HCT116 (cell line): ENCODE results near the gene TNFRSF18. TPM values are rescaled to one million over a fixed set of nuclear protein-coding genes. Genes with fewer than 3 reads are reported as not detected.

Experiments used
- ATAC-seq: fragments of 200-7000 bp; cut with Tn5 transposase; 2 replicates; pipeline ENCODE4 v1.9.1; 2020; ENCODE audit warnings: mild to moderate bottlenecking, moderate library complexity
- BruUV-seq: library from RNA; stranded (reverse); fragments of 400-500 nt; replicated peaks from 2 replicates; lab custom pipeline; 2021; lab: Mats Ljungman, UMichigan
- CTCF ChIA-PET: fragments of 300-600 bp; sonication (Branson Sonifier 250); formaldehyde crosslinking; loops from one replicate; lab custom pipeline; 2021; ENCODE audit warnings: antibody characterized with exemption; lab: Charles Lee
- POLR2A ChIA-PET: fragments of 300-600, 350-600 bp; sonication (Branson Sonifier 250); formaldehyde crosslinking; loops from one replicate; lab custom pipeline; 2021; ENCODE audit warnings: antibody characterized with exemption; lab: Charles Lee
- RAD21 ChIA-PET, 2 experiments: fragments of 300-600 bp; sonication (Branson Sonifier 250); formaldehyde crosslinking; loops; one replicate each; lab custom pipeline; 2023; ENCODE audit warnings: low total read pairs in 2 of 2; ENCODE audit not compliant: uncharacterized antibody in 2 of 2, unreplicated experiment in 2 of 2, low non-redundant PET in 1 of 2; lab: Charles Lee
- DNase-seq: peaks from one replicate; pipeline ENCODE4 v3.0.0-alpha.2; 2010; ENCODE audit warnings: low read depth, low spot score
- H2AFZ ChIP-seq: fragments of 200-600 bp; shearing (Covaris generic), sonication (generic); 2 replicates; pipeline ENCODE4 v1.6.1; 2017; ENCODE audit warnings: low read depth, mixed run types, mixed read lengths, antibody characterized with exemption, low read length; ENCODE audit not compliant: poor library complexity, severe bottlenecking
- H3K27ac ChIP-seq: 2 replicates; pipeline ENCODE4 v1.5.1; 2012; ENCODE audit warnings: low read depth, low read length
- H3K27me3 ChIP-seq: fragments of 200-600 bp; sonication (generic); 2 replicates; pipeline ENCODE4 v1.6.1; 2016; ENCODE audit warnings: mixed run types, low read length, mixed read lengths; ENCODE audit not compliant: insufficient read depth
- H3K36me3 ChIP-seq, 2 experiments: fragments of 200-500 bp in 1 of 2; fragments of 200-600 bp in 1 of 2; sonication (Bioruptor generic) in 1 of 2; sonication (generic) in 1 of 2; 2 replicates each; pipeline versions ENCODE4 v1.5.1 to v1.6.1; 2014 to 2016; ENCODE audit warnings: low read length in 2 of 2, inconsistent platforms in 1 of 2, mixed read lengths in 1 of 2, mixed run types in 1 of 2; ENCODE audit not compliant: insufficient read depth in 2 of 2, control insufficient read depth in 1 of 2
- H3K4me1 ChIP-seq, 2 experiments: fragments of 200-600 bp in 1 of 2; sonication (generic) in 1 of 2; 2 replicates each; pipeline versions ENCODE4 v1.5.1 to v1.6.1; 2012 to 2017; ENCODE audit warnings: low read length in 2 of 2, inconsistent platforms in 1 of 2, mild to moderate bottlenecking in 1 of 2, mixed read lengths in 1 of 2, mixed run types in 1 of 2, moderate library complexity in 1 of 2; ENCODE audit not compliant: insufficient read depth in 2 of 2, control insufficient read depth in 1 of 2
- H3K4me2 ChIP-seq: fragments of 200-600 bp; sonication (generic); 2 replicates; pipeline ENCODE4 v1.6.1; 2017; ENCODE audit warnings: mixed run types, low read length, mixed read lengths
- H3K4me3 ChIP-seq, 2 experiments: fragments of 200-600 bp in 1 of 2; sonication (generic) in 1 of 2; replicated peaks in 1 of 2; 2 replicates each; pipeline ENCODE4 v1.5.1; 2011 to 2016; ENCODE audit warnings: low read length in 2 of 2, control low read depth in 1 of 2, low read depth in 1 of 2, mild to moderate bottlenecking in 1 of 2, mixed read lengths in 1 of 2, mixed run types in 1 of 2
- H3K79me2 ChIP-seq: fragments of 200-600 bp; sonication (generic); 2 replicates; pipeline ENCODE4 v1.6.1; 2017; ENCODE audit warnings: mild to moderate bottlenecking, mixed run types, low read length, moderate library complexity, mixed read lengths; ENCODE audit not compliant: insufficient read depth
- H3K9ac ChIP-seq: fragments of 200-600 bp; sonication (generic); 2 replicates; pipeline ENCODE4 v1.6.1; 2016; ENCODE audit warnings: low read length, mixed read lengths
- H3K9me2 ChIP-seq: fragments of 200-600 bp; sonication (generic), shearing (Covaris generic); 2 replicates; pipeline ENCODE4 v1.6.1; 2017; ENCODE audit warnings: mixed run types, mild to moderate bottlenecking, moderate library complexity; ENCODE audit not compliant: insufficient read depth
- H3K9me3 ChIP-seq, 2 experiments: fragments of 200-500 bp in 1 of 2; fragments of 200-600 bp in 1 of 2; sonication (Bioruptor generic) in 1 of 2; sonication (generic) in 1 of 2; 2 replicates each; pipeline ENCODE4 v1.6.1; 2014 to 2017; ENCODE audit warnings: low read length in 2 of 2, mixed read lengths in 2 of 2, inconsistent platforms in 1 of 2, low read depth in 1 of 2, mild to moderate bottlenecking in 1 of 2, mixed run types in 1 of 2, moderate library complexity in 1 of 2; ENCODE audit not compliant: control insufficient read depth in 1 of 2, insufficient read depth in 1 of 2
- H4K20me1 ChIP-seq: fragments of 200-600 bp; sonication (generic), shearing (Covaris generic); 2 replicates; pipeline ENCODE4 v1.6.1; 2017; ENCODE audit warnings: mixed run types, mild to moderate bottlenecking, moderate library complexity; ENCODE audit not compliant: insufficient read depth
- CEBPB ChIP-seq: IDR thresholded peaks from 2 replicates; pipeline ENCODE4 v1.6.1; 2012; ENCODE audit warnings: low read depth
- EZH2 ChIP-seq: fragments of 200-600 bp; sonication (generic); IDR thresholded peaks from 2 replicates; pipeline ENCODE4 v1.6.1; 2017; ENCODE audit warnings: antibody characterized with exemption, mixed run types
- RAD21 ChIP-seq: IDR thresholded peaks from 2 replicates; pipeline ENCODE4 v1.6.1; 2012; ENCODE audit warnings: low read depth, mild to moderate bottlenecking
- REST ChIP-seq: IDR thresholded peaks from 2 replicates; pipeline ENCODE4 v1.6.1; 2012; ENCODE audit warnings: low read depth
- SIN3A ChIP-seq: IDR thresholded peaks from 2 replicates; pipeline ENCODE4 v1.6.1; 2012; ENCODE audit warnings: low read depth
- SP1 ChIP-seq: IDR thresholded peaks from 2 replicates; pipeline ENCODE4 v1.6.1; 2012; ENCODE audit warnings: low read depth
- TCF7L2 ChIP-seq: IDR thresholded peaks from 2 replicates; pipeline ENCODE4 v1.7.0; 2011; ENCODE audit warnings: borderline replicate concordance, inconsistent platforms; ENCODE audit not compliant: insufficient read depth, insufficient read length; ENCODE audit errors: extremely low read depth
- ZBTB33 ChIP-seq: IDR thresholded peaks from 2 replicates; pipeline ENCODE4 v1.6.1; 2011; ENCODE audit warnings: mild to moderate bottlenecking, low read length, moderate library complexity; ENCODE audit not compliant: insufficient replicate concordance; ENCODE audit errors: extremely low read depth
- intact Hi-C: fragments of 100-400 bp; cut with micrococcal nuclease; formaldehyde crosslinking; loops from 2 replicates; pipeline ENCODE4 v1.10.0; 2022
- total RNA-seq: library from RNA; stranded (reverse); gene quantifications from one replicate; pipeline ENCODE4 v1.2.1, GENCODE V29; 2021; ENCODE audit not compliant: unreplicated experiment

The TNFRSF18 gene
- total RNA-seq, 1 experiment from 2014 or later: 56.2 TPM

- POLR2A ChIA-PET: interaction anchor here (1.5 kb wide), 1 partner anchor 9 kb away, joined by 3 read pairs; no protein-coding TSS in a partner anchor
- no peaks in the 10 kb centered on the region for H3K27me3 ChIP-seq
- H3K79me2 ChIP-seq: peaks cover 17% of the 10 kb centered on the region; the same call in 1 of the 2 replicates
- no peak overlapping the region for H2AFZ ChIP-seq
- intact Hi-C loops: no loop called here
- TF ChIP-seq EZH2 (no peak), ZBTB33 (no peak), SP1 (no peak), TCF7L2 (no peak)
- DNase-seq: no peak
- peak overlapping the region; percentile 48 for H3K4me2 ChIP-seq
- no peaks in the 10 kb centered on the region for H3K9me2 ChIP-seq
- no TSS peak for BruUV-seq
- H3K36me3 ChIP-seq: peaks cover 0 to 2% of the 10 kb centered on the region in 2 experiments; a peak in 2 of 4 replicates
- RAD21 ChIA-PET: no interaction called here
- CTCF ChIA-PET: no interaction called here
- no peaks in the 10 kb centered on the region for H3K9me3 ChIP-seq
- no peak overlapping the region for H3K27ac ChIP-seq
- H3K9ac ChIP-seq: 0 out of 2 replicates have a peak overlapping the region, but pooled peaks have one; percentile 8
- 0 out of 2 replicates have a peak, but pooled peaks have one; percentile 7 for ATAC-seq
- H4K20me1 ChIP-seq: no peaks in the 10 kb centered on the region
- no peak overlapping the region for H3K4me3 ChIP-seq
- peaks cover 2 to 13% of the 10 kb centered on the region in 2 experiments; a peak in 3 of 4 replicates for H3K4me1 ChIP-seq
Measured at GRCh38 chr1:1171546-1172340, 34.6 kb downstream of the TNFRSF18 start.

- no peaks in the 10 kb centered on the region for H3K9me2 ChIP-seq
- no peaks in the 10 kb centered on the region for H3K9me3 ChIP-seq
- no peaks in the 10 kb centered on the region for H3K27me3 ChIP-seq
- H3K27ac ChIP-seq: no peak overlapping the region
- BruUV-seq: no TSS peak
- intact Hi-C loops: no loop called here
- no peak overlapping the region for H3K4me2 ChIP-seq
- DNase-seq (no peak), ATAC-seq (no peak)
- H2AFZ ChIP-seq: no peak overlapping the region
- H3K79me2 ChIP-seq: peaks cover 22% of the 10 kb centered on the region
- peaks cover 0 to 8% of the 10 kb centered on the region in 2 experiments; a peak in 3 of 4 replicates for H3K4me1 ChIP-seq
- H3K9ac ChIP-seq: no peak overlapping the region
- peaks cover 0 to 2% of the 10 kb centered on the region in 2 experiments; a peak in 2 of 4 replicates for H3K36me3 ChIP-seq
- no peak overlapping the region for H3K4me3 ChIP-seq
- ChIA-PET RAD21 (no interaction called here), CTCF (no interaction called here), POLR2A (interaction anchor here (1.5 kb wide), 1 partner anchor 8 kb away, joined by 3 read pairs; no protein-coding TSS in a partner anchor)
- H4K20me1 ChIP-seq: no peaks in the 10 kb centered on the region
- TF ChIP-seq ZBTB33 (no peak), SIN3A (no peak), CEBPB (no peak), RAD21 (no peak), REST (no peak), TCF7L2 (no peak)
Measured at GRCh38 chr1:1171161-1171545, 35.2 kb downstream of the TNFRSF18 start.
